ENCODE data around the gene CPXM1.

CPXM1 gene

GRCh38 chr20:2745936-2746635 lies 54.3 kb downstream of the CPXM1 start:
- Histone ChIP-seq H3K4me1 (ENCODE audit: control insufficient read depth, insufficient read depth, low read length) (peaks cover 20% of the 10 kb centered on the region), H3K9ac (ENCODE audit: low read depth, low read length) (no peak overlapping the region), H3K36me3 (ENCODE audit: control insufficient read depth, insufficient read depth, low read length) (no peaks in the 10 kb centered on the region), H3K9me3 (ENCODE audit: control insufficient read depth, insufficient read depth, low read length) (no peaks in the 10 kb centered on the region), H3K27ac (ENCODE audit: low read depth, low read length) (no peak overlapping the region), H3K27me3 (ENCODE audit: control insufficient read depth, insufficient read depth, low read length) (peaks cover 89% of the 10 kb centered on the region), H3K4me3 (ENCODE audit: low read depth, low read length) (no peak overlapping the region)

- Histone ChIP-seq H3K9me3 (ENCODE audit: control insufficient read depth, insufficient read depth, low read length) (no peaks in the 10 kb centered on the region), H3K36me3 (ENCODE audit: control insufficient read depth, insufficient read depth, low read length) (no peaks in the 10 kb centered on the region), H3K4me3 (ENCODE audit: low read depth, low read length) (no peak overlapping the region), H3K9ac (ENCODE audit: low read depth, low read length) (no peak overlapping the region), H3K27me3 (ENCODE audit: control insufficient read depth, insufficient read depth, low read length) (peaks cover 88% of the 10 kb centered on the region), H3K27ac (ENCODE audit: low read depth, low read length) (no peak overlapping the region), H3K4me1 (ENCODE audit: control insufficient read depth, insufficient read depth, low read length) (peaks cover 16% of the 10 kb centered on the region)
Measured at GRCh38 chr20:2745060-2745910, 55.1 kb downstream of the CPXM1 start.
